GM19351 (cell line): ENCODE data around the gene CACNA1A.
"Not testable (repeated sequence)": the region's sequence is repeated elsewhere in the genome, so short reads cannot be mapped to it uniquely, and the experiment has no call there.

Source experiments
- ATAC-seq: cut with Tn5 transposase; IDR thresholded peaks from one replicate; pipeline ENCODE4 v1.9.1; 2021; ENCODE audit warnings: mild to moderate bottlenecking, moderate library complexity; ENCODE audit not compliant: unreplicated experiment

CACNA1A gene

GRCh38 chr19:13366529-13367143, 139.6 kb downstream of the CACNA1A start:
- no peak for ATAC-seq

- ATAC-seq: no peak
These were observed 142.3 kb downstream of the CACNA1A start for GRCh38 chr19:13363954-13364353.

GRCh38 chr19:13363245-13363644, 143.0 kb downstream of the CACNA1A start:
- no peak for ATAC-seq

GRCh38 chr19:13362668-13363067, 143.6 kb downstream of the CACNA1A start:
- ATAC-seq: no peak

- ATAC-seq: not testable (repeated sequence)
These were observed 144.6 kb downstream of the CACNA1A start for GRCh38 chr19:13361726-13362125.

- no peak for ATAC-seq
These were observed 149.5 kb downstream of the CACNA1A start for GRCh38 chr19:13356686-13357280.

- ATAC-seq: no peak
These were observed 150.1 kb downstream of the CACNA1A start for GRCh38 chr19:13356185-13356584.

GRCh38 chr19:13355356-13355755, 150.9 kb downstream of the CACNA1A start:
- no peak for ATAC-seq

- ATAC-seq: no peak
These were observed 152.7 kb downstream of the CACNA1A start for GRCh38 chr19:13353625-13354024.

- ATAC-seq: no peak
These were observed 155.5 kb downstream of the CACNA1A start for GRCh38 chr19:13350759-13351158.

- ATAC-seq: no peak
These were observed 156.2 kb downstream of the CACNA1A start for GRCh38 chr19:13350072-13350471.

GRCh38 chr19:13347367-13347766, 158.9 kb downstream of the CACNA1A start:
- no peak for ATAC-seq

- ATAC-seq: no peak
These were observed 162.8 kb downstream of the CACNA1A start for GRCh38 chr19:13343514-13343913.

- ATAC-seq: no peak
These were observed 163.6 kb downstream of the CACNA1A start for GRCh38 chr19:13342672-13343071.

GRCh38 chr19:13339869-13340268, 166.4 kb downstream of the CACNA1A start:
- no peak for ATAC-seq

GRCh38 chr19:13337181-13337580, 169.1 kb downstream of the CACNA1A start:
- ATAC-seq: no peak

- no peak for ATAC-seq
These were observed 171.3 kb downstream of the CACNA1A start for GRCh38 chr19:13334801-13335481.

GRCh38 chr19:13330285-13330684, 176.0 kb downstream of the CACNA1A start:
- ATAC-seq: no peak

- ATAC-seq: no peak
These were observed 176.5 kb downstream of the CACNA1A start for GRCh38 chr19:13329766-13330165.

GRCh38 chr19:13328241-13328640, 178.0 kb downstream of the CACNA1A start:
- no peak for ATAC-seq

GRCh38 chr19:13319526-13319925, 186.8 kb downstream of the CACNA1A start:
- no peak for ATAC-seq

GRCh38 chr19:13318190-13318589, 188.1 kb downstream of the CACNA1A start:
- ATAC-seq: no peak
